ENCODE data around the gene FAF2. TPM values are rescaled to one million over a fixed set of nuclear protein-coding genes. Genes with fewer than 3 reads are reported as not detected.
A peak's percentile ranks its signal among the peaks of the same experiment; 100 is the strongest.

Gene FAF2
- total and polyA plus RNA-seq, 2 donors, result 17.7 to 22.4 TPM

DNA sequence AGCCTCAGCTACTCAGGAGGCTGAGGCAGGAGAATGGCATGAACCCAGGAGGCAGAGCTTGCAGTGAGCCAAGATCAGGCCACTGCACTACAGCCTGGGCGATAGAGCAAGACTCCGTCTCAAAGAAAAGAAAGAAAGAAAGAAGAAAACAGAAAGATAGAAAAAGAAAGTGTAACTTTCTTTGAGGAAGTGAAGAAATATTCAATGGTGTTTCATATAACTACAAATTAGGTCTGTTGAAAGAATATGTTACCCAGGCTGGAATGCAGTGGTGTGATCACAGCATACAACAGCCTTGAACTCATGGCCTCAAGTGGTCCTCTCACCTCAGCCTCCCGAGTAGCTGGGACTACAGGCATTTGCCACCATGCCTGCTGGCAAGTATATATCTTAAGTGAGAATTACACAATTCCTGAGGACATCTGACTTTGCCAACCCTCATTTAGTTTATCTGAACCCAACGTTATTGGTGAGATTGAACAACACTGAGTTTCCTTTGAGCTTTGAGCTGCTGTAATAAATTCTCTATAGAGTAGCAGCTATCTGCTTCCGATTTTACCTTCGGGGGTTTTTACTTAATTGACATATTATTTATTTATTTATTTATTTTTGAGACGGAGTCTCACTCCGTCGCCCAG lies 2.0 kb upstream of the FAF2 start:
- peaks cover 7 to 17% of the 10 kb centered on the region in 2 donors for H3K4me1 ChIP-seq (ENCODE audit: control insufficient read depth in 2 of 2, insufficient read depth in 2 of 2, low read length in 2 of 2)
- no peaks in the 10 kb centered on the region for H3K36me3 ChIP-seq (ENCODE audit: control insufficient read depth in 2 of 2, insufficient read depth in 2 of 2, low read length in 1 of 2)
- peaks cover 0 to 3% of the 10 kb centered on the region in 2 donors for H3K27me3 ChIP-seq (ENCODE audit: control insufficient read depth in 2 of 2, insufficient read depth in 1 of 2, low read length in 1 of 2)
- no peak for DNase-seq (ENCODE audit: low read depth in 6 of 9, low spot score in 9 of 9)
- 95% methylated on average over 9 of the region's 9 CpGs for WGBS
- peaks cover 0 to 3% of the 10 kb centered on the region in 2 donors for H3K9me3 ChIP-seq (ENCODE audit: control insufficient read depth in 2 of 2, insufficient read depth in 1 of 2, low read length in 1 of 2)
- no peak overlapping the region for H3K4me3 ChIP-seq (ENCODE audit: low read length in 2 of 2)
- H3K27ac ChIP-seq (ENCODE audit: low read depth in 1 of 2, low read length in 1 of 2), result no peak overlapping the region

- Histone ChIP-seq H3K36me3 (ENCODE audit: control insufficient read depth in 2 of 2, insufficient read depth in 2 of 2, low read length in 1 of 2) (peaks cover 0 to 3% of the 10 kb centered on the region in 2 donors), H3K9me3 (ENCODE audit: control insufficient read depth in 2 of 2, insufficient read depth in 1 of 2, low read length in 1 of 2) (peaks cover 0 to 3% of the 10 kb centered on the region in 2 donors), H3K27ac (ENCODE audit: low read depth in 1 of 2, low read length in 1 of 2) (peak overlapping the region; percentile 81 to 93), H3K4me1 (ENCODE audit: control insufficient read depth in 2 of 2, insufficient read depth in 2 of 2, low read length in 2 of 2) (peaks cover 7 to 17% of the 10 kb centered on the region in 2 donors), H3K27me3 (ENCODE audit: control insufficient read depth in 2 of 2, insufficient read depth in 1 of 2, low read length in 1 of 2) (peaks cover 0 to 3% of the 10 kb centered on the region in 2 donors), H3K4me3 (ENCODE audit: low read length in 2 of 2) (peak overlapping the region; percentile 75 to 94)
- WGBS, result 17% methylated on average over 27 of the region's 27 CpGs
- peak in 4 of 9 donors; percentile 16 to 37 (median 34) for DNase-seq (ENCODE audit: low read depth in 6 of 9, low spot score in 9 of 9)
Measured at GRCh38 chr5:176446884-176447590, 1.1 kb upstream of the FAF2 start.

- H3K36me3 ChIP-seq (ENCODE audit: control insufficient read depth in 2 of 2, insufficient read depth in 2 of 2, low read length in 1 of 2), result peaks cover 3 to 4% of the 10 kb centered on the region in 2 donors
- DNase-seq (ENCODE audit: low read depth in 6 of 9, low spot score in 9 of 9), result peak in 2 of 9 donors; percentile 34 to 63
- peaks cover 0 to 3% of the 10 kb centered on the region in 2 donors for H3K9me3 ChIP-seq (ENCODE audit: control insufficient read depth in 2 of 2, insufficient read depth in 1 of 2, low read length in 1 of 2)
- peak overlapping the region; percentile 81 to 93 for H3K27ac ChIP-seq (ENCODE audit: low read depth in 1 of 2, low read length in 1 of 2)
- peaks cover 0 to 3% of the 10 kb centered on the region in 2 donors for H3K27me3 ChIP-seq (ENCODE audit: control insufficient read depth in 2 of 2, insufficient read depth in 1 of 2, low read length in 1 of 2)
- under 1% methylated on average over 34 of the region's 34 CpGs for WGBS
- H3K4me1 ChIP-seq (ENCODE audit: control insufficient read depth in 2 of 2, insufficient read depth in 2 of 2, low read length in 2 of 2), result peaks cover 7 to 17% of the 10 kb centered on the region in 2 donors
- peak overlapping the region; percentile 75 to 94 for H3K4me3 ChIP-seq (ENCODE audit: low read length in 2 of 2)
Measured at GRCh38 chr5:176447591-176447977, 601 bp upstream of the FAF2 start.

- H3K36me3 ChIP-seq (ENCODE audit: control insufficient read depth in 2 of 2, insufficient read depth in 2 of 2, low read length in 1 of 2), result peaks cover 3 to 20% of the 10 kb centered on the region in 2 donors
- no peak overlapping the region for H3K4me3 ChIP-seq (ENCODE audit: low read length in 2 of 2)
- 95% methylated on average over 1 of the region's 1 CpG for WGBS
- no peak for DNase-seq (ENCODE audit: low read depth in 6 of 9, low spot score in 9 of 9)
- no peak overlapping the region for H3K27ac ChIP-seq (ENCODE audit: low read depth in 1 of 2, low read length in 1 of 2)
- H3K9me3 ChIP-seq (ENCODE audit: control insufficient read depth in 2 of 2, insufficient read depth in 1 of 2, low read length in 1 of 2), result peaks cover 0 to 3% of the 10 kb centered on the region in 2 donors
- H3K4me1 ChIP-seq (ENCODE audit: control insufficient read depth in 2 of 2, insufficient read depth in 2 of 2, low read length in 2 of 2), result peaks cover 7 to 17% of the 10 kb centered on the region in 2 donors
- peaks cover 0 to 3% of the 10 kb centered on the region in 2 donors for H3K27me3 ChIP-seq (ENCODE audit: control insufficient read depth in 2 of 2, insufficient read depth in 1 of 2, low read length in 1 of 2)
Measured at GRCh38 chr5:176450077-176450476, 1.9 kb downstream of the FAF2 start.

GRCh38 chr5:176454724-176455394 lies 6.7 kb downstream of the FAF2 start:
- H3K4me3 ChIP-seq (ENCODE audit: low read length in 2 of 2), result no peak overlapping the region
- no peak for DNase-seq (ENCODE audit: low read depth in 6 of 9, low spot score in 9 of 9)
- H3K27me3 ChIP-seq (ENCODE audit: control insufficient read depth in 2 of 2, insufficient read depth in 1 of 2, low read length in 1 of 2), result no peaks in the 10 kb centered on the region
- no peaks in the 10 kb centered on the region for H3K4me1 ChIP-seq (ENCODE audit: control insufficient read depth in 2 of 2, insufficient read depth in 2 of 2, low read length in 2 of 2)
- no peaks in the 10 kb centered on the region for H3K9me3 ChIP-seq (ENCODE audit: control insufficient read depth in 2 of 2, insufficient read depth in 1 of 2, low read length in 1 of 2)
- H3K36me3 ChIP-seq (ENCODE audit: control insufficient read depth in 2 of 2, insufficient read depth in 2 of 2, low read length in 1 of 2), result peaks cover 3 to 23% of the 10 kb centered on the region in 2 donors
- WGBS, result 97% methylated on average over 4 of the region's 4 CpGs
- no peak overlapping the region for H3K27ac ChIP-seq (ENCODE audit: low read depth in 1 of 2, low read length in 1 of 2)

DNA sequence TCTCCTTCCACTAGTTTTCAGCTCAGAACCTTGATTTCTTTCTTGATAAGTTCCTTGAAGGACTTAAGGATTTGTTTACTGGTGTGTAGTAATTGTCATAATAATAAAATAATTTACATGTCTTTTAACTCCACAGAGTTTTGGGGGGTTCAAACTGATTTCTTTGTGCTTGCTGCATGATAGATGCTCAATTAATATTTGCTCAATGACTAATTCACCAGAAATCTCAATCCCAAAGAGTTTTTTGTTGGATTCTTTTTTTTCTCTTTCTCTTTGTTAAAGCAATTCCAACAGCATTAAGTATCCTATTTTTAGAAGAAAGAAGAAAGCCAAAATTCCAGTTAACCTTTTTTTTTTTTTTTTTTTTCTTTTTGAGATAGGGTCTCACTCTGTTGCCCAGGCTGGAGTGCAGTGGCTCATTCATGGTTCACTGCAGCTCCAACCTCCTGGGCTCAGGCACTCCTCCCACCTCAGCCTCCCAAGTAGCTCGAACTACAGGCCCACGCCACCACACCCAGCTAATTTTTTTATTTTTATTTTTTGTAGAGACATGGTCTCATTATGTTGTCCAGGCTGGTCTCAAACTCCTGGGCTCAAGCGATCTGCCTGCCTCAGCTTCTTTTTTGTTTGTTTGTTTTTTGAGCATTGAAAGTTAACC lies 10.8 kb downstream of the FAF2 start:
- WGBS, result over 99% methylated on average over 3 of the region's 3 CpGs
- no peaks in the 10 kb centered on the region for H3K9me3 ChIP-seq (ENCODE audit: control insufficient read depth in 2 of 2, insufficient read depth in 1 of 2, low read length in 1 of 2)
- no peaks in the 10 kb centered on the region for H3K27me3 ChIP-seq (ENCODE audit: control insufficient read depth in 2 of 2, insufficient read depth in 1 of 2, low read length in 1 of 2)
- H3K4me3 ChIP-seq (ENCODE audit: low read length in 2 of 2), result no peak overlapping the region
- H3K4me1 ChIP-seq (ENCODE audit: control insufficient read depth in 2 of 2, insufficient read depth in 2 of 2, low read length in 2 of 2), result no peaks in the 10 kb centered on the region
- H3K27ac ChIP-seq (ENCODE audit: low read depth in 1 of 2, low read length in 1 of 2), result no peak overlapping the region
- DNase-seq (ENCODE audit: low read depth in 6 of 9, low spot score in 9 of 9), result no peak
- H3K36me3 ChIP-seq (ENCODE audit: control insufficient read depth in 2 of 2, insufficient read depth in 2 of 2, low read length in 1 of 2), result peaks cover 0 to 5% of the 10 kb centered on the region in 2 donors

DNA sequence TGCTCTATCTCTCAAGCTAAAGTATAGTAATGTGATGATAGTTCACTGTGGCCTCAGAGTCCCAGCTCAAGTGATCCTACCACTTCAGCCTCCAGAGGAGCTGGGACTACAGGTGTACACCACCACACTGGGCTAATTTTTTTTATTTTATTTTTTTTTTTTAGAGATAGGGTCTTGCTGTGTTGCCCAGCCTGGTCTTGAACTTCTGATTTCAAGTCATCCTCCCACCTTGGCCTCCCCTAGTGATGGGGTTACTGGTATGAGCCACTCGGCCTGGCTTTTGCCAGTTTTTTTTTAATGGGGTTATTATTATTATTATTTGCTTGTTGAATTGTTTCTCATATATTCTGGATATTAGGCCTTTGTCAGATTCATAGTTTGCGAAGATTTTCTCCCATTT lies 13.2 kb downstream of the FAF2 start:
- Histone ChIP-seq H3K36me3 (ENCODE audit: control insufficient read depth in 2 of 2, insufficient read depth in 2 of 2, low read length in 1 of 2) (peaks cover 6 to 9% of the 10 kb centered on the region in 2 donors), H3K4me1 (ENCODE audit: control insufficient read depth in 2 of 2, insufficient read depth in 2 of 2, low read length in 2 of 2) (no peaks in the 10 kb centered on the region), H3K4me3 (ENCODE audit: low read length in 2 of 2) (no peak overlapping the region), H3K9me3 (ENCODE audit: control insufficient read depth in 2 of 2, insufficient read depth in 1 of 2, low read length in 1 of 2) (no peaks in the 10 kb centered on the region), H3K27ac (ENCODE audit: low read depth in 1 of 2, low read length in 1 of 2) (no peak overlapping the region), H3K27me3 (ENCODE audit: control insufficient read depth in 2 of 2, insufficient read depth in 1 of 2, low read length in 1 of 2) (no peaks in the 10 kb centered on the region)
- 98% methylated on average over 2 of the region's 2 CpGs for WGBS
- no peak for DNase-seq (ENCODE audit: low read depth in 6 of 9, low spot score in 9 of 9)

- Histone ChIP-seq H3K36me3 (ENCODE audit: control insufficient read depth in 2 of 2, insufficient read depth in 2 of 2, low read length in 1 of 2) (peaks cover 6 to 11% of the 10 kb centered on the region in 2 donors), H3K4me1 (ENCODE audit: control insufficient read depth in 2 of 2, insufficient read depth in 2 of 2, low read length in 2 of 2) (no peaks in the 10 kb centered on the region), H3K27me3 (ENCODE audit: control insufficient read depth in 2 of 2, insufficient read depth in 1 of 2, low read length in 1 of 2) (no peaks in the 10 kb centered on the region), H3K4me3 (ENCODE audit: low read length in 2 of 2) (no peak overlapping the region), H3K9me3 (ENCODE audit: control insufficient read depth in 2 of 2, insufficient read depth in 1 of 2, low read length in 1 of 2) (no peaks in the 10 kb centered on the region), H3K27ac (ENCODE audit: low read depth in 1 of 2, low read length in 1 of 2) (no peak overlapping the region)
- 96% methylated on average over 7 of the region's 7 CpGs for WGBS
- no peak for DNase-seq (ENCODE audit: low read depth in 6 of 9, low spot score in 9 of 9)
Measured at GRCh38 chr5:176463113-176463764, 15.1 kb downstream of the FAF2 start.
